Measurements from ENCODE around the gene TXNDC8. TPM values are rescaled to one million over a fixed set of nuclear protein-coding genes. Genes with fewer than 3 reads are reported as not detected.

The TXNDC8 gene
- polyA plus RNA-seq, 3 donors: not detected

DNA sequence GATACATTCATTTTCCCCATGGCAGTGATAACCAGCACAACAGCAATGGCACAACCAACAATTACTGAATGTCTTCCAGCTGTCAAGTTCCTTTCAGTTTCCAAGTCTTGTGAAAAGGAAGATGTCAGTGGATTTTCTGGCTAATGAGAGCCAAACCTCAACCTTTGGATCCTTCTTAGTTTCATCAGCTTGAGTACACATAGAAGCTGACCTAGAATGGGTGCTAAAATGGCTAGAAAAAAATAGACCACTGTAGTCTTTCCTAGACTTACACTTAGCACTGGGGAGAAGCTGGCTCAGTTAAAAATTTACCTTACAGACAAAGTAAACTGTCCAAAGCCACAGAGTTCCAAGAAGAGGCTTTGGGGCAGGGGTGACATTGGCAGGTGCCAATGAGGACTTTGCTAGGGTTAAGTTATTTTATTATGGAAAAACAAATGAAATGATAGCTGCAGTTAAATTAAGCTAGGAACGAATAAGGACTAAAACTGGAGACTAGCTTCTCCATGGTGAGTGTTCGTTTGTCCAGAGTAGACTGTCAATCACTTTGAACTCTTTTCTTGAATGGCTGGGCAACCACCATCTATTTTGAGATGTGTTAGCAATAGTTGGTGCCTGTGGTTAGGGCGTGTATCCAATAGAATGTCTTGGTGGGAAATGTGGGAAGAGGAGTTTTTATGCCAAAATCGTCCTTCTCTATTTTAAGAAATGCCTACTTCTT, 55.5 kb downstream of the TXNDC8 start:
- no peak for DNase-seq

DNA sequence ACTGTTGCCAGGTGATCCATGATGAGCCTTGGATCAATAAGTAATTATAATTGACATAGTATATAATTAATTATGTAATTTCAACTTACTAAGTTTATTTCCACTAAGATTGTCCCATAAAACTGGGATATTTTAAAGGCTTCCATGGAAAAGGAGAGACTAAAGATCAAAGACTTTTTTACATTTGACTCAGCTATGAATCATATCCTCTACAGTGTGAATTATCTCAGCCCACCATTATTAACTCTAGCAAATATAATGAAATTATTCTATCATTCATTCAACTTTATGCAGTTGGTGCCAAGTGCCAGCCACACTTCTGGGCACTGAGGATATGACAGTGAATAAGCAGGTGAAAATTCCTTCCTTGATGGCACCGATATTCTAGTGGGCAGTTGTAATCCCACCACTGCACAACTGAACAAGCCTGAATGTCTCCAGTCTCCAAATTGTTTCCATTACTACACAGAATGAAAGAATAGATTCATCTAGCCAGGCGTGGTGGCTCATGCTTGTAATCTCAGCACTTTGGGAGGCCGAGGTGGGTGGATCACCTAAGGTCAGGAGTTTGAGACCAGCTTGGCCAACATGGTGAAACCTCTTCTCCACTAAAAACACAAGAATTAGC, 59.5 kb downstream of the TXNDC8 start:
- no peak for DNase-seq

DNA sequence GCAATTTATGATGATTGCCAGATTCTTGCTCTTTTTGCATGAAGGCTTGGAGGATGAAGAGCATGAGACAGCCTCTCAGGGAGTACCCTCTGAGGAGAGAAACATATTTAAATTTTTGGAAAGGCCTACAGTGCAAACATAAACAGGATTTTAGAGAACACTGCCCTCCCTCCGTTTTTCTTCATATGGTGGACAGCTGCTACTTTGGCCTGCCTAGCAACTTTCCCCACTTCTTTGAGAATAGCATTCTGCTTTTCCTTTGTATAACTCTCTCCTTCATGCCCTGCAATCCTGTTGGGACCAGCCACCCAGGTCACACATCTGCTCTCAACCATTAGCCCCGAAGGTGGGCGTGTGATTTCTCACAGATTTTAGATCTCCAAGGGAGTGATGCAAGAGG, 60.9 kb downstream of the TXNDC8 start:
- DNase-seq: no peak

DNA sequence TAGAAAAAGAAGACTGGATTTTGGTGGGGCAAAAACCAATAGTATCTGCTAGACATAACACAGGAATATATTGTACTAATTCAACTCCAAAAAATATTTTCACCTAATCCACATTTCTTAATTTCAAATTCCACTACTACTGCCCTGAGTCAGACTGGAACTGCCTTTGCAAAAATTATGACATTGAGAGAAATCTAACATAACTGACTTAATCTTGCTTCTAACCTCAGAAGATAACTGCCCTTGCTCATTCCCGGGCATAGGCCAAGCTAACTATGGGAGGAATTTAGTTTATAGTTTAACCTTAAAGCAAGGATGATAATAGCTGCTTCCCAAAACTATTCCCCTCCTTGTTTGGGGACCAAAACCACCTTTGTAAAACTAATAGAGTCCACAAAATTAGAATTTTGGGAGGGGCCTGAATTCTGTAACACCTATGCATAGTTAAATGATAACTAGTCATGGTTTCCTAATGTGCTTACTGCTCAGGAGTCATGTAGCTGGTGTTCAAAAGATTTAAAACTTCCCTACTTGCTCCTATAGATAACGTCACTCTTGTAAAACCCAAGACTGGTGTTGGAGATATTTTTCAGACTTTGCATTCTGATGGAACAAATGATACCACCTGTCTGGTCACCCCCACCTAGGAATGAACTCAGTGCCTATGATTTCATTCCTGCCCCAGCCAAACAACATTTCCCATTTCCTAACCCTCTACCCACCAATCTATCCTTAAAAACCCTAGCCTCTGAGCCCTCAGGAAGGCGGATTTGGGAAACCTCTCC, 67.3 kb downstream of the TXNDC8 start:
- DNase-seq: no peak

DNA sequence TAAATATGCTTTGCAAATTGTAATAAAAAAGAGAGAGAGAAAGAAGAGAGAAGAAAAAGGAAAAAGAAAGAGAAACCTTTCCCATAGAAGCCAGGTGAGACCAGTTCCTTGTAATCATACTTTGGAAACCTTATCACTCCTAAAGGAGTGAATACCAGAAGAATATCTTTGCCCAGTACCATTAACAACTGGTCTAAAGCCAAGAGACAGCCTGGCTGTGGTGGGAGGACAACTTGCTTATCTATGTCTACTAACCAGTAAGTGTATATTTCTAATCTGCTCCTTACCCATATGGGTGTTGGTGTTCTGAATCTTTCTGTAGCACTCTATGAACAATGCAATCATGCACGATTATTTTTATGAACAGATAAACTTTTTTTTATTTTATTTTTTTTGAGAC, 70.9 kb downstream of the TXNDC8 start:
- DNase-seq: no peak

DNA sequence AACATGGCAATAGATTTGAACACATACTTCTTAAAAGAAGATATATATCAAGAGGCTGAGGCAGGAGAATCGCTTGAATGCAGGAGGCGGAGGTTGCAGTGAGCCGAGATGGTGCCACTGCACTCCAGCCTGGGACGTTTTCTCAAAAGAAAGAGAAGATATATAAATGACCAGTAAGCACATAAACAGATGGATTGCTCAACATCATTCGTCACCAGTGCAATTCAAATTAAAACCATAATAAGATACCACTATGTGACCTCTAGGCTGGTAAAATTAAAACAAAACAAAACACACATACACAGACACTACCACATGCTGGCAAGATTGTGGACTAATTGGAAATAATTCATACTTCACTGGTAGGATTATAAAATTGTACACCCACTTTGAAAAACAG, 76.0 kb downstream of the TXNDC8 start:
- DNase-seq: no peak

DNA sequence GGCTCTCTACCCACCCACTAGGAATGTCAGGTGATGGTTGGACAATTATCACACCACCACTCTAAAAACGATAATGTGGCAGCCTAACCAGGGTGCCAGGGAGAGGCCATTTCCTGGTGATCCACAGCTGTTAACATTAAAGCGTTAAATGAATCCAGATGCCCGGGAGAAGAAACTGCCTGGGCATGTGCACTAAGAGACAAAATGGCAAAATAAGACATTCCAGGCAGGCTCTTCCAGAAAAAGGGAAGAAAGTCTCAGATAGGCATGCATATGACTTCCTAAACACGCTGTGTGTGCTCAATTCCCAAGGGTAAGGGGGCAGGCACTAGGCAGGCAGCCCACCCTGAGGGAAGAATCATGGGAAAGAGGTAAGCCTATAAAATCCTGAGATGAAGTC, 76.8 kb downstream of the TXNDC8 start:
- no peak for DNase-seq

DNA sequence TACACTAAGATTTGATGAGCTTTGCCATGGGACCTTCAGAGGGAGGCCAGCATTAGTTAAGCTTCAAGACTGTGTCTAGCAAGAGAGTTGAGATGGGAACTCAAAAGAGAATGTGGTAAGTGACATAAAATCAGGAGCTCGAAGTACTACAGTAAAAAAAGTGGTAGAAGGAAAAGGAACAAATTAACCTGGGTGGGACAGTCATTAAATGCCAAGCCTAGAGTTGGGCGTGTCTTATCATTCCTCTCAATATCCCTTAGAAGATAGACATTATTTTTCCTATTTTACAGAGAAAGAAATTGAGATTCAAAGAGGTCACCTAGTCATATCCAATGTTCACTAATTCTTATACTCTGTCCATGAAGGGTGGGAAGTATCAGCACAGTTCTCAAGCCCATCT, 78.1 kb downstream of the TXNDC8 start:
- no peak for DNase-seq

DNA sequence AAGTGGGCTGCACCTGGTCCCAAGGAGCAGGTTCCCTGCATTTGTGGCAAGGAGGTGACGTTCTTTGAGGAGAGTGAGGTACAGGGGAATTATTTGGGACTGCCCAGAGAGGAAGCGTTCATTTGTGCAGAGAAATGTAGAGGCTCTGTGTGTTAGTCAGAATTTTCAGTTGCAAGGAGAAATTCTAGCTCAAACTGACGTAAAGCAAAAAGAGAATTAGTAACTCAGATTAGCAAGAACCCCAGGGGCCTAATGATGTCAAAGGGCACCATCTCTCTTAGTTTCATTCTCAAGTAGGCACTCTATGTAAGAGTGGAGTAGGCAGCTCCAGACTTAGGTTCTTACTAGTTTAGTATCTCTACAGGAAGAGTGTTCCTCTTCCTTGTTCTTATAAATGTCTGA, 79.0 kb downstream of the TXNDC8 start:
- DNase-seq: no peak

DNA sequence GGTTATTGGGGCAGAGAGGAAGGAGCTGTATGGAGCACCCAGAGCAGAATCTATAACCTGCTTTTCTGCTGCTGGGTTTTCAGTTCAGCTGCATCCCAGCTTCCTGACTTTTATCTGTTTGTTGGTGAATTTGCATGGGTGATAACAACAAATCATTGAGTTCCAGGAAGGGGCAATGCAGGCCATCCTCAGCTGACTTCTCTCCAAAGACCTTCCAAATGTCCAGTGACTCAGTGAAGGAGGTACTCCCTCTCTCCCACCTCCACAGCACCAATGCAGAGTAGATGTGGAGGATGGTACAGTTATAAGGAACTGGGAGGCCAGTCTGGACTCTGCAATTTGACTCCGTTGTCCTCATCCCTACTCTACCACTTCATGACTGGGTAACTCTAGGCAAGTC, 79.7 kb downstream of the TXNDC8 start:
- no peak for DNase-seq

DNA sequence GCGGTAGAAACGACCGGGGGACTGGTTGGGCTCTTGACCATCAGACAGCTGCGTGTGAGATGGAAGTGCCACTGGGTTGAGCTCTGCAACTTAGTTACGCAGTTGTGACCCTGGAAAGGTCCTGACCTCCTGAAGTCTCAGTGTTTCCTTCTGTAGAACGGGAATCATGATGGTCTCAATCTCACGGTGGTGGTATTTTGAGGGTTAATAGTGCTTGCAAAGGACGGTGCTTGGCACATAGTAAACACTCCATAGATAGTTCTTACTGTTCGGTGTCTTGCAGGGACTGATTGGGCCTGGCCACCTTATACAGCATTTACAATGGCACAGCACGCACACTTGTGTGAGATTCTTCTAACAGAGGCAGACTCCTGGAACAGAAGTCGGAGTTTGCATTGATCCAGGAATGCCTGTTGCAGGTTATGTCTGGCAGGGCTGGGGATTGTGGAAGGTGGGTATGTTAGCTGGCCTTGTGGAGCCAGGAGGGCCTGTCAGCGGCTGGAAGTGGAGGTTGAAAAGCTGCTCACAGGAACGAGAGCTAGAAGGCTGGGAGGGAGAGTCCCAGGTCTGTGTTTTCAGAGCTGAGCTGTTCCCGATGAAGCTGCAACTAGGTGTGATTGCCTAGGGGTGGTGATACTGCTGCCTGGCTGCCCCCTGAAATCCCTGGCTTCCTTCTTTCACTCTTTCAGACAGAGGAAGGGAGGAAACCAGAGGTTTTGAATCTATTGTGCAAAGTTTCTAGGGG, 80.4 kb downstream of the TXNDC8 start:
- DNase-seq: no peak

DNA sequence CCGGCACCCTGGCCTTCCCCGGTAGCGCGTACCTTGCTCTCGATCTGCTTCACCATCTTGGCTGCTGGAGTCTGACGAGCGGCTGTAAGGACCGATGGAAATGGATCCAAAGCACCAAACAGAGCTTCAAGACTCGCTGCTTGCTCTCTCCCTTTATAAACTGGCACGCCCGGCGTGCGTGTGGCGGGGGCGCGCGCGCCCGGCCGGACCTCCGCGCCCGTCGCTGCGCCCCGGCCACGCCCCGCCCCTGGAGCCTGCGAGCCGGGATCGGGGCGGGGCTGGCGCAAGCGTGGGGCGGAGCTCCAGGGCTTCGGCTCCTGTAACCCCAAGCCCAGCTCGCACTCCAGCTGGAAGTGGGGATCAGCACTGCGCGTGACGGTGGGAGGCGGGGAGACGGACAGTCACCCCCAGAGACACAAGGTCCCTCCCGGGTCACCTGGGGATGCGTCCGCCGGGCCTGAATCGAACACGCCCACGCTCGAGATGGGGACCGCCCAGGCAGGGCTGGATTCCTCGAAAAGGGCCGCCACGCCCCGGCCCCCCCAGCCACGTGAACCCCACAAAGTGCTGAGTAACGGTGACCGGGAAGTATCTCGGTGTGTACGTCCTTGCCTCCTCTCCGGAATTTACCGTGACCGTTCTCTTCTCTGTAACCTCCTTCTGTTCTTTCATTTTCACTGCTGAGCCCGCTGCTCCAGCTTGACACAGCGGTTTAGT, 81.1 kb downstream of the TXNDC8 start, which contains the start of gene TXN:
TSS of gene TXN (minus strand) at position 128 of the 717 bp plus-strand sequence. CDS start at position 56, 72 bp downstream.
- DNase-seq: peak; percentile 83

DNA sequence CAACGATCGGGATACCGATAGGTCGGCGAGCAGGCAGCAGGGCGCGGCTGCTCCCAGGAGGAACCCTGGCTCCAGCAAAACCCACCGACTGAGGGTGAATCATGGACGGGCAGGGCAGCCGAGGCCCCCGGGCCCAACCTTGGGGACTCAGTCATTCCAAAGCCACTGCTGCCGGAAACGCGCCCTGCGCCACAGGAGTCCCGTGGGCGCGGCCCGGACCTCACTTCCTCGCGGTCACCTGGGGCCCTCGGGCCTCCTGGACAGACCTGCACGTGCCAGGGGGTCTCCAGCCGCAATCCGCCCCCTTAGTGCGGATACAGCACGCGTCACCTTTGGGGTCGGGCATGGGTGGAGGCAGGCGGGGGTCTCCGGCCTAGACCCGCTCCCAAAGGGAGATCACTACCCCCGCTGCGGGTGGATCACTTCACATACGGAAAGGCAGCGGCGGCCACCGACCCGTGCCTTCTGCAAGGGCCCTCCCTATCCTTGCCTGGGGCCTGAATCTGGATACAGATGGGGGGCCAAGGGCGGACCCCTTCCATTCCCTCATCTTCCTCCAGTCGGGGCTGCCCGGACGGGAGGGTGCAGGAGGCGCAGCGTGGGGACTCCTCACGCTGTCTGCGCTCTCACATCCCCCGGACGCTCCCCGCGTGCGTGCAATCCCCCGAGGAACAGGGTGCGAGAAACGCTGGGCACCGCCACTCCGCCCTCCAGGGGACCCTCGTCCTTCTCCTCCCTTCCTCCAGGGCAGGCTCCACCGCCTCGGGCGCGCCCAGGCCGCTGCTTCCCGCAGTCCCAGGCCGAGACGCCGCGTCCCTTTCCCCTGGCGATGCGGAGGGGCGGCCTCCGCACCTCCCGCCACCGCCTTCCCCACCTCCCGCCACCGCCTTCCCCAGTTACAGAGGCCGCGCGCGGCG, 81.9 kb downstream of the TXNDC8 start:
- peak; percentile 16 for DNase-seq

DNA sequence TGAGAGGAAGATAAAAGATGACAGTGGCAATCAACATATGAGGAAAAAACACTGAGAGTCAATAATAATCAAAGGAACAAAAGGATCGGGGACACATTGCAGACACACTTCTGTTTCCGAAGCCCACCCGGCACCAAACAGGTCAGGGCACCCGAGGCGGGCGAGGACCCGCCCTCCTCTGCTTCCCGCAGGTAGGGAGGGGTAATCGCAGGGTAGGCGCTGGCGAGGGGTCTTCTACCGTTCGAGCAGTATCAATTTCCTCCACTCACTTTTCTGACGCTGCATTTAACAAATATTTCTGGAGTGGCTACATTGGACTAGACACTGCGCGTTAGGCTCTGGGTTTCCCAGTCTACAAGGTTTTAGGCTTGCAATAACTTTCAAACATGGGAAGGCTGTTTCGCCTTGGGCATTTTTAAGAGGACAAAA, 82.6 kb downstream of the TXNDC8 start:
- DNase-seq: no peak

DNA sequence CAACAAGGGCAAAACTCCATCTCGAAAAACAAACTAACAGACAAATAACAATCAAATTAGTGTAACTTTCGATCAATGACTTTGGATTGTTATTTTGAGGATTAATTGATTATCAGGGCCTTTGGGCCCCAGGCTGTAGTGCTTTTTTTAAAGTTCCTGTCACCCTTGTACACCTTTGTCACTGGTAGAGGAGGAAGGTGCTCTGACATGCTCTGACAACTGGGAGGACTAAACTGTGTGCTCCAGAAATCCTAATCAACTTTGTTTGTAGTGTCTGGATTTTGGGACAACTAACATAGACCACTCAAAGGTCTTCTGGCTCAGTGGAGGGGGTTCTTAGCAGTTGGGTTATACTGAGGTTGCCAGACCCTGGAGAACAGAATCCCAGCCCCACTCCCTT, 83.2 kb downstream of the TXNDC8 start:
- no peak for DNase-seq

Other genes with a start within 250 kb of the TXNDC8 start
- gene C9orf152, start 129.7 kb downstream of the TXNDC8 start, polyA plus RNA-seq (ENCODE audit: insufficient read length in 3 of 3): under 1 TPM; 0.46 to 0.64 (median 0.50) TPM
- gene TXN, start 81.4 kb downstream of the TXNDC8 start, polyA plus RNA-seq (ENCODE audit: insufficient read length in 3 of 3): 100 to 1,000 TPM; 212 to 219 (median 214) TPM
- 1 to 10 TPM; 6.6 to 7.9 (median 6.6) TPM for gene SVEP1, start 241.9 kb upstream of the TXNDC8 start, polyA plus RNA-seq (ENCODE audit: insufficient read length in 3 of 3)

Data from renal pelvis (tissue), 4 donors.